HG03575 (cell line): Measurements from ENCODE around the gene MPP4.
"Not testable (repeated sequence)": the region's sequence is repeated elsewhere in the genome, so short reads cannot be mapped to it uniquely, and the experiment has no call there.

Experiments
- ATAC-seq: cut with Tn5 transposase; IDR thresholded peaks from one replicate; pipeline ENCODE4 v1.9.1; 2021; ENCODE audit not compliant: unreplicated experiment, insufficient number of reproducible peaks, low FRiP score; ENCODE audit errors: extremely low read depth

The MPP4 gene

GRCh38 chr2:201675454-201675853, 23.0 kb downstream of the MPP4 start:
- ATAC-seq = no peak

GRCh38 chr2:201674794-201675193, 23.6 kb downstream of the MPP4 start:
- no peak for ATAC-seq

- ATAC-seq = no peak
Observed at GRCh38 chr2:201674298-201674697, 24.1 kb downstream of the MPP4 start.

GRCh38 chr2:201673546-201673945, 24.9 kb downstream of the MPP4 start:
- no peak for ATAC-seq

- not testable (repeated sequence) for ATAC-seq
Observed at GRCh38 chr2:201671205-201671604, 27.2 kb downstream of the MPP4 start.

GRCh38 chr2:201669865-201670264, 28.6 kb downstream of the MPP4 start:
- no peak for ATAC-seq

DNA sequence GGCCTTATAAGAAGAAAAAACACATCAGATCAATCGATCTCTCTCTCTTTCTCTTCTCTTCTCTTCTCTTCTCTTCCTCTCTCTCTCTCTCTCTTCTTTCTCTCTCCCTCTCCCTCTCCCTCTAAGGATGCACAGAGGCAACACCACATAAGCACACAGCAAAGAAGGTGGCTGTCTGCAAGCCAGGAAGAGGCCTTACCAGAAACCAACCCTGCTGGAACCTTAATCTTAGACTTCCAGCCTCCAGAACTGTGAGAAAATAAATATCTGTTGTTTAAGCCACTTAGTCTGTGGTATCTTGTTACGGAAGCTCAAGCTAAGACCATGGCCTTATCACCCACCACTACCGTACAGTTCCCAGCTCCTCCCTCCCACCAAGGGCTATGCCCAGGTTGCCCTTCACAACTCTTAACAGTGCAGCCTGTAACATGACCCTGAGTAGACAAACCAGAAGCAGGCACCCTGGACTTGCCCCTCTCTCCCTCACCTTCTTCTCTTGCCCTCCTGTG, 30.0 kb downstream of the MPP4 start:
- ATAC-seq = no peak

- no peak for ATAC-seq
Observed at GRCh38 chr2:201664334-201664733, 34.1 kb downstream of the MPP4 start.

DNA sequence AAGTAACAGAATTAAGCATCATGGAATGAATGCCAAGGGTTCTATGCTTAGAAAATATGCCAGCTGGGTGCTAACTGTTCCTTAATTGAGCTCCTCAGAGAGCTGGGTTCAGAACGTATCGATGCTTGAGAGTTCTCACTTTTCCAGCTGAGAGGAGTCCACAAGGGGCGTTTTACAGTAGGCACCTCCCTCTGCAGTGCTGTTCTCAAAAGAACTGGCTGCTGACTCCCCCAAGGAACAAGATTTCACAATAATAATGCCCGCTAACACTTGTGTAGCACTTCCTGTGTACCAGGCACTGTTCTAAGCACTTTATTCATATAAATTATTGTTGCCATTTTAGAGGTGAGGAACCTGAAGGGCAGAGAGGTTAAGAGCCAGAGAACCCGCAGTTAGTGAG, 37.1 kb downstream of the MPP4 start:
- no peak for ATAC-seq

GRCh38 chr2:201660293-201660895, 38.0 kb downstream of the MPP4 start:
- ATAC-seq = no peak

DNA sequence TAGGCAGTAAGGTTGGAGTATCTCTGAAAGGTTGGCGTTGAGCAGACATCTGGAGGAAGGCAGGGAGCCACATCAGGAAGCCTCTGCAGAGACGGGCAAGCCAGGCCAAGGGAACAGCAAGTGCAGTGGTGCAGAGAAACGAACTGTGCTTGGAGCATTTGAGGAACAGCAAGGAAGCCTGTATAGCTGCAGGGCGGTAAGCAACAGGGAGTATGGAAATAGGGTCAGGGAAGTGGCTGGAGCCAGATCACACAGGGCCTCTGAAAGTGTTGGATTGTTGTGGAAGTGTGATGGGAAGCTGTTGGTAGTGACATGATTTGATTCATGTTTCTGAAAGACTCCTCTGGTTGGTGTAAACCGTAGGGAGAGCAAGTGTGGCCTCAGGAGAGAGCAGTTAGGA, 41.7 kb downstream of the MPP4 start:
- ATAC-seq = no peak

- no peak for ATAC-seq
Observed at GRCh38 chr2:201656102-201656501, 42.3 kb downstream of the MPP4 start.

- no peak for ATAC-seq
Observed at GRCh38 chr2:201654616-201655384, 43.6 kb downstream of the MPP4 start.

GRCh38 chr2:201653221-201653620, 45.2 kb downstream of the MPP4 start:
- no peak for ATAC-seq

DNA sequence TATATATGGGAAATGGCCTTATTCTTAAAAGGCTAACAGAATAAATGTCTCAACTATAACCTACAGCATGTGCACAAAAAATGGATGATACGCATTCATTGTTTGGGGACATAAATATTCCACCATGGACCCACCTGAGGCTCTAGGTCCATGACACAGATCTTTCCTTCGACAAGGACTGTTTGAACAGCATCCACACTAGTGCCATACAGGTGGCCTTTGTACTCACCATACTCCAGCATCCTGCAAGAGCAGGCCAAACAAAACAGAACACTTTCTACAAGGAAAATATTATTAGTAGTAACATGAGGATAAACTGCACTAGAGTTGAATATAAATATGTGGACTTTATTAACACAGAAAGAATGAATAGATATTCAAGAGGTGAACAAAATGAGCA, 49.0 kb downstream of the MPP4 start:
- no peak for ATAC-seq

DNA sequence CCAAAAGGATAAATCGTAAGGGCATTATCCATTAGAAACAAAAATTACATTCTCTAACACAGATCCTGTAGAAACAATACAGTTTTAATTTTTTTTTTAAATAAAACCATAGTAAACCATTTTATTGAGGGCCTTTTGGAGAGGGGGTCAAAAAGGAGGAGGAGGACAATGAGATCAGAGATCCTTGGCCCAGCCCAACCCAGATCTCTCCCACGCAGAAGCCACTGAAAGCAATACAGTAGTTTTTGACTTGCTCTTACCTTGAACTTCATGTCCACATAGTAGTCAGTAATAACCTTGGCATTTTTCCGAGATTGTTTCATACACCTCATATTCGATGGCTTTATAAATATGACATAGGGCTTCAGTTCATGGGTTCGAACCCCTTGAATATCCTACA, 51.0 kb downstream of the MPP4 start:
- no peak for ATAC-seq

DNA sequence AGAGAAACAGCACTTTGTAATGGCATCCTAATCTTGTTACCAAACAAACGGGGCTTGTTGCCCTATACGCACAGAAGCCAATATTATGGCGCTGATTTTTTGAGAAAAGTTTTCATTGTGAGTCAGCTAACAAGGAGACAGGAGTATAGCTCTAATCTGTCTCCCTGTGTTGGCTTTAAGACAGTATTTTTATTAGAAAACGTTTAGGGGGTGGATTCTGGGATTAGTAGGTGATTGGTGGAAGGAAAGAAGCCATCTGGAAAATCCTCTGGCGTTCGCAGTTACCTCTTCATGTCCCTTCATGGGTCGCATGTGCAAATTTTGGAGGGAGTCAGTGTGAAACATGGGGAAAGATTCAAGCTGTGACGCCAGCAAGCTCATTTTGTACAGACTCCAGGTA, 54.4 kb downstream of the MPP4 start:
- ATAC-seq = no peak

DNA sequence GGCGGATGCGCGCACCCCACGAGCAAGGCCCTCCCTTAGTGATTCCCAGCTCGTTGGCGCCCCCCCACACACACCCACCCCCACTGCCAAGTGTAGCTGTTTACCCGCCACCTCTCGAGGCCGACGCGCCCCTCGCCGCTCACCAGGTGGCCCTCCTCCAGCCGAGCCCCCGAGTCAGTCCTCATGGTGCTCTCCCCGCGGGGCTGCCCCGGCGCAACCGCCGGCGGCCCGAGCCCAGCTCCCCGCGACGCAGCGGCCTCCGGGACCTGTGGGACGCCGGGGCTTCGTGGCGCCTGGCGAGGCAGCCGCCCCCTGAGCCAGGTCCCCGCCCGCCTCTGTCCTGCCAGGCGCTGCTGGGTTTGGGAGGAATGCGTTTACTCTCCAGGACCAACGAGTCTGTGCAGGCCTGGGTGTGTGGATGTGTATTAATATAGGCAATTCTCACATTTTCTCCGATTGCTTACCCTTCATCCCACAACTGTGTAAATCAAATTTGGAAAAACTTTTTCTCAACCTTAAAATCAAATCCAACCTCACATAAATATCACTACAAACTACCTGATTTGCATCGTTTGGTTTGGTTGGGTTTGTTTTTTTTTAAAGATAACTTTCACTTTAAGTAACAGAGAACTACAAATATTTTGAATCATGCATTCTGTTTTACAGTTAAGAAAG, 55.1 kb downstream of the MPP4 start, which contains the start of gene TMEM237:
Gene TMEM237, minus strand, starts transcription at position 288 of the 675 bp plus-strand sequence. Its CDS starts 103 bp downstream, at position 185.
- no peak for ATAC-seq

- no peak for ATAC-seq
Observed at GRCh38 chr2:201642579-201643215, 55.7 kb downstream of the MPP4 start.
